ENCODE measurements around the gene TOX2.

TOX2 gene

GRCh38 chr20:44067650-44068081 is 153.0 kb downstream of the TOX2 start:
- no peak for TF ChIP-seq ZFX (IDR thresholded peaks at IDR 0.05; ENCODE audit: borderline replicate concordance)
- TF ChIP-seq, protein P1, sequence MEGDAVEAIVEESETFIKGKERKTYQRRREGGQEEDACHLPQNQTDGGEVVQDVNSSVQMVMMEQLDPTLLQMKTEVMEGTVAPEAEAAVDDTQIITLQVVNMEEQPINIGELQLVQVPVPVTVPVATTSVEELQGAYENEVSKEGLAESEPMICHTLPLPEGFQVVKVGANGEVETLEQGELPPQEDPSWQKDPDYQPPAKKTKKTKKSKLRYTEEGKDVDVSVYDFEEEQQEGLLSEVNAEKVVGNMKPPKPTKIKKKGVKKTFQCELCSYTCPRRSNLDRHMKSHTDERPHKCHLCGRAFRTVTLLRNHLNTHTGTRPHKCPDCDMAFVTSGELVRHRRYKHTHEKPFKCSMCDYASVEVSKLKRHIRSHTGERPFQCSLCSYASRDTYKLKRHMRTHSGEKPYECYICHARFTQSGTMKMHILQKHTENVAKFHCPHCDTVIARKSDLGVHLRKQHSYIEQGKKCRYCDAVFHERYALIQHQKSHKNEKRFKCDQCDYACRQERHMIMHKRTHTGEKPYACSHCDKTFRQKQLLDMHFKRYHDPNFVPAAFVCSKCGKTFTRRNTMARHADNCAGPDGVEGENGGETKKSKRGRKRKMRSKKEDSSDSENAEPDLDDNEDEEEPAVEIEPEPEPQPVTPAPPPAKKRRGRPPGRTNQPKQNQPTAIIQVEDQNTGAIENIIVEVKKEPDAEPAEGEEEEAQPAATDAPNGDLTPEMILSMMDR (IDR thresholded peaks at IDR 0.05) = no peak
- H3K27ac ChIP-seq = no peak overlapping the region

GRCh38 chr20:44068316-44069201 is 153.9 kb downstream of the TOX2 start:
- no peak overlapping the region for H3K27ac ChIP-seq
- no peak for TF ChIP-seq ZFX (IDR thresholded peaks at IDR 0.05; ENCODE audit: borderline replicate concordance)
- TF ChIP-seq, protein P1 (IDR thresholded peaks at IDR 0.05) = no peak

GRCh38 chr20:44069203-44070011 is 154.8 kb downstream of the TOX2 start:
- TF ChIP-seq, protein P1 (IDR thresholded peaks at IDR 0.05) = no peak
- no peak for TF ChIP-seq ZFX (IDR thresholded peaks at IDR 0.05; ENCODE audit: borderline replicate concordance)
- H3K27ac ChIP-seq = no peak overlapping the region

GRCh38 chr20:44070139-44070900 is 155.7 kb downstream of the TOX2 start:
- TF ChIP-seq, protein P1 (IDR thresholded peaks at IDR 0.05) = no peak
- TF ChIP-seq ZFX (IDR thresholded peaks at IDR 0.05; ENCODE audit: borderline replicate concordance) = no peak

GRCh38 chr20:44071057-44071456 is 156.4 kb downstream of the TOX2 start:
- TF ChIP-seq ZFX (IDR thresholded peaks at IDR 0.05; ENCODE audit: borderline replicate concordance) = no peak
- TF ChIP-seq, protein P1 (IDR thresholded peaks at IDR 0.05) = no peak

More at GRCh38 chr20:44070139-44070900, 155.7 kb downstream of the TOX2 start:
- H3K27ac ChIP-seq = no peak overlapping the region

GRCh38 chr20:44071526-44072111 is 157.0 kb downstream of the TOX2 start:
- TF ChIP-seq, protein P1 (IDR thresholded peaks at IDR 0.05) = no peak
- no peak for TF ChIP-seq ZFX (IDR thresholded peaks at IDR 0.05; ENCODE audit: borderline replicate concordance)
- H3K27ac ChIP-seq = no peak overlapping the region

More at GRCh38 chr20:44071057-44071456, 156.4 kb downstream of the TOX2 start:
- H3K27ac ChIP-seq = no peak overlapping the region

Measured in 22Rv1 (cell line).